SK-N-SH (cell line): Measurements from ENCODE around the gene PCDHGA1. TPM values are rescaled to one million over a fixed set of nuclear protein-coding genes. Genes with fewer than 3 reads are reported as not detected.

ENCODE experiments used
- CTCF ChIA-PET: fragments of 300-600, 350-600 bp; formaldehyde crosslinking; extraction: SDS; loops from one replicate; lab custom pipeline; 2021; lab: Yijun Ruan, JAX
- POLR2A ChIA-PET: fragments of 350-600 bp; sonication (Branson Sonifier 250); formaldehyde crosslinking; extraction: SDS; loops from one replicate; lab custom pipeline; 2020; ENCODE audit warnings: antibody characterized with exemption, inconsistent platforms; lab: Yijun Ruan, JAX
- DNase-seq: peaks from one replicate; pipeline ENCODE4 v3.0.0; 2012
- H2AFZ ChIP-seq: fragments of 200-600 bp; sonication (generic); 2 replicates; pipeline ENCODE4 v1.8.1; 2016; ENCODE audit warnings: antibody characterized with exemption, mild to moderate bottlenecking, low read depth
- H3F3A ChIP-seq: fragments of 200-600 bp; sonication (generic); replicated peaks from 2 replicates; pipeline ENCODE3; 2016; ENCODE audit warnings: antibody characterized with exemption, mild to moderate bottlenecking; ENCODE audit not compliant: insufficient read depth
- H3K27ac ChIP-seq, 2 experiments: fragments of 200-500 bp in 1 of 2; fragments of 200-600 bp in 1 of 2; sonication (Bioruptor generic) in 1 of 2; sonication (generic), shearing (Covaris generic) in 1 of 2; 2 replicates each; pipeline versions ENCODE4 v1.5.1 to v1.6.1; 2014 to 2016; ENCODE audit warnings: low read depth in 2 of 2, inconsistent platforms in 1 of 2, low read length in 1 of 2, mild to moderate bottlenecking in 1 of 2, mixed read lengths in 1 of 2
- H3K27me3 ChIP-seq: fragments of 200-600 bp; sonication (generic), shearing (Covaris generic); 2 replicates; pipeline ENCODE4 v1.6.1; 2016; ENCODE audit warnings: mixed run types; ENCODE audit not compliant: insufficient read depth
- H3K36me3 ChIP-seq, 2 experiments: fragments of 200-500 bp in 1 of 2; fragments of 200-600 bp in 1 of 2; sonication (Bioruptor generic) in 1 of 2; sonication (generic) in 1 of 2; replicated peaks in 1 of 2; 2 replicates each; pipeline versions ENCODE3 to v1.5.1; 2014 to 2016; ENCODE audit warnings: low read length in 1 of 2, mild to moderate bottlenecking in 1 of 2; ENCODE audit not compliant: insufficient read depth in 2 of 2, control insufficient read depth in 1 of 2
- H3K4me1 ChIP-seq, 2 experiments: fragments of 200-500 bp in 1 of 2; fragments of 200-600 bp in 1 of 2; sonication (Bioruptor generic) in 1 of 2; sonication (generic), shearing (Covaris generic) in 1 of 2; 2 replicates each; pipeline versions ENCODE4 v1.5.1 to v1.6.1; 2014 to 2016; ENCODE audit warnings: low read depth in 1 of 2, low read length in 1 of 2, mixed run types in 1 of 2; ENCODE audit not compliant: insufficient read depth in 2 of 2, control insufficient read depth in 1 of 2
- H3K4me2 ChIP-seq: fragments of 200-600 bp; sonication (generic), shearing (Covaris generic); 2 replicates; pipeline ENCODE4 v1.6.1; 2017; ENCODE audit warnings: mixed run types
- H3K4me3 ChIP-seq, 2 experiments: fragments of 200-500 bp in 1 of 2; fragments of 200-600 bp in 1 of 2; sonication (Bioruptor generic) in 1 of 2; sonication (generic), shearing (Covaris generic) in 1 of 2; 2 replicates each; pipeline versions ENCODE4 v1.5.1 to v1.8.1; 2014 to 2016; ENCODE audit warnings: low read depth in 2 of 2, inconsistent platforms in 1 of 2, low read length in 1 of 2, mild to moderate bottlenecking in 1 of 2, mixed read lengths in 1 of 2, moderate library complexity in 1 of 2
- H3K79me2 ChIP-seq: fragments of 200-600 bp; sonication (generic); 2 replicates; pipeline ENCODE4 v1.8.1; 2017; ENCODE audit warnings: mild to moderate bottlenecking; ENCODE audit not compliant: insufficient read depth
- H3K9ac ChIP-seq: fragments of 200-600 bp; sonication (generic); 2 replicates; pipeline ENCODE4 v1.6.1; 2017; ENCODE audit warnings: mixed run types
- H3K9me2 ChIP-seq: fragments of 200-600 bp; sonication (generic); 2 replicates; pipeline ENCODE4 v1.6.1; 2017; ENCODE audit warnings: mixed run types
- H3K9me3 ChIP-seq: fragments of 200-600 bp; sonication (generic); 2 replicates; pipeline ENCODE4 v1.6.1; 2017; ENCODE audit warnings: mixed run types, mild to moderate bottlenecking, moderate library complexity
- H4K20me1 ChIP-seq: fragments of 200-600 bp; sonication (generic); 2 replicates; pipeline ENCODE4 v1.6.1; 2017; ENCODE audit warnings: mild to moderate bottlenecking, mixed run types; ENCODE audit not compliant: insufficient read depth
- CHD2 ChIP-seq: fragments of 150-350 bp; IDR thresholded peaks from 2 replicates; pipeline ENCODE4 v1.6.1; 2018; ENCODE audit warnings: low read length; ENCODE audit not compliant: partially characterized antibody
- ELF1 ChIP-seq: IDR thresholded peaks from 2 replicates; pipeline ENCODE4 v1.4.0; 2012
- EP300 ChIP-seq, 2 experiments: IDR thresholded peaks; 2 replicates each; pipeline versions ENCODE4 v1.4.0 to v1.6.1; 2012; ENCODE audit warnings: borderline replicate concordance in 1 of 2, low read depth in 1 of 2, low read length in 1 of 2
- FOSL2 ChIP-seq: IDR thresholded peaks from 2 replicates; pipeline ENCODE4 v1.4.0; 2012; ENCODE audit warnings: low read depth, mild to moderate bottlenecking, moderate library complexity, borderline replicate concordance
- FOXJ3 ChIP-seq: sonication (generic); formaldehyde crosslinking; IDR thresholded peaks from 2 replicates; pipeline ENCODE4 v1.5.1; 2020; ENCODE audit warnings: mild to moderate bottlenecking, missing genetic modification reagents
- FOXM1 ChIP-seq: IDR thresholded peaks from 2 replicates; pipeline ENCODE4 v1.4.0; 2012; ENCODE audit warnings: low read depth, mild to moderate bottlenecking
- GABPA ChIP-seq: IDR thresholded peaks from 2 replicates; pipeline ENCODE4 v1.4.0; 2012; ENCODE audit warnings: low read depth, mild to moderate bottlenecking
- JUND ChIP-seq: IDR thresholded peaks from 2 replicates; pipeline ENCODE4 v1.4.0; 2012
- MEF2A ChIP-seq: IDR thresholded peaks from 2 replicates; pipeline ENCODE4 v1.4.0; 2012; ENCODE audit warnings: low read depth, borderline replicate concordance
- NFIC ChIP-seq: IDR thresholded peaks from 2 replicates; pipeline ENCODE4 v1.4.0; 2012; ENCODE audit warnings: borderline replicate concordance
- RXRA ChIP-seq: IDR thresholded peaks from 2 replicates; pipeline ENCODE4 v1.4.0; 2012; ENCODE audit warnings: low read depth, mild to moderate bottlenecking, borderline replicate concordance
- SMC3 ChIP-seq: IDR thresholded peaks from 2 replicates; pipeline ENCODE4 v1.6.1; 2012; ENCODE audit warnings: low read depth, low read length, improper control_type of control experiment
- TAF1 ChIP-seq: IDR thresholded peaks from 2 replicates; pipeline ENCODE4 v1.6.1; 2012; ENCODE audit warnings: low read depth, mild to moderate bottlenecking, low read length, moderate library complexity, borderline replicate concordance
- TCF12 ChIP-seq: IDR thresholded peaks from 2 replicates; pipeline ENCODE4 v1.4.0; 2012
- TEAD4 ChIP-seq: IDR thresholded peaks from 2 replicates; pipeline ENCODE4 v1.4.0; 2012; ENCODE audit warnings: mild to moderate bottlenecking, borderline replicate concordance; ENCODE audit not compliant: insufficient read depth
- USF1 ChIP-seq: IDR thresholded peaks from 2 replicates; pipeline ENCODE4 v1.4.0; 2012; ENCODE audit warnings: low read depth, borderline replicate concordance
- YY1 ChIP-seq: IDR thresholded peaks from 2 replicates; pipeline ENCODE4 v1.4.0; 2012; ENCODE audit warnings: low read depth, mild to moderate bottlenecking
- WGBS: methylation state at CpG from one replicate; pipeline ENCODE4 v1.1.6; 2017; ENCODE audit warnings: low lambda C conversion rate; 5-methylcytosine and 5-hydroxymethylcytosine counted together
- polyA plus RNA-seq, 3 experiments: library from polyadenylated mRNA; depleted of rRNA; stranded (reverse); fragments of >200 nt; gene quantifications; 2 replicates each; pipeline ENCODE4 v1.2.3, GENCODE V29; 2012
- TF ChIP-seq, protein P1 (sequence below): IDR thresholded peaks from 2 replicates; pipeline ENCODE4 v1.4.0; 2012; ENCODE audit warnings: low read depth
- TF ChIP-seq, protein P2 (sequence below): IDR thresholded peaks from 2 replicates; pipeline ENCODE4; 2012
- TF ChIP-seq, protein P3 (sequence below): IDR thresholded peaks from 2 replicates; pipeline ENCODE4 v1.6.1; 2012; ENCODE audit warnings: mild to moderate bottlenecking, low read depth, low read length, moderate library complexity
- TF ChIP-seq, protein P4 (sequence below): IDR thresholded peaks from 2 replicates; pipeline ENCODE4 v1.4.0; 2012; ENCODE audit warnings: low read depth, borderline replicate concordance

The PCDHGA1 gene
- polyA plus RNA-seq, 1 of the 3 experiments (the other 2 are of a cell fraction), result 1.2 TPM

- no peak for TF ChIP-seq USF1
- TF ChIP-seq CHD2, result no peak
- TF ChIP-seq FOXM1, result no peak
- no peak for TF ChIP-seq FOXJ3
Measured at GRCh38 chr5:141508440-141508797, 178.1 kb downstream of the PCDHGA1 start (continued).

DNA sequence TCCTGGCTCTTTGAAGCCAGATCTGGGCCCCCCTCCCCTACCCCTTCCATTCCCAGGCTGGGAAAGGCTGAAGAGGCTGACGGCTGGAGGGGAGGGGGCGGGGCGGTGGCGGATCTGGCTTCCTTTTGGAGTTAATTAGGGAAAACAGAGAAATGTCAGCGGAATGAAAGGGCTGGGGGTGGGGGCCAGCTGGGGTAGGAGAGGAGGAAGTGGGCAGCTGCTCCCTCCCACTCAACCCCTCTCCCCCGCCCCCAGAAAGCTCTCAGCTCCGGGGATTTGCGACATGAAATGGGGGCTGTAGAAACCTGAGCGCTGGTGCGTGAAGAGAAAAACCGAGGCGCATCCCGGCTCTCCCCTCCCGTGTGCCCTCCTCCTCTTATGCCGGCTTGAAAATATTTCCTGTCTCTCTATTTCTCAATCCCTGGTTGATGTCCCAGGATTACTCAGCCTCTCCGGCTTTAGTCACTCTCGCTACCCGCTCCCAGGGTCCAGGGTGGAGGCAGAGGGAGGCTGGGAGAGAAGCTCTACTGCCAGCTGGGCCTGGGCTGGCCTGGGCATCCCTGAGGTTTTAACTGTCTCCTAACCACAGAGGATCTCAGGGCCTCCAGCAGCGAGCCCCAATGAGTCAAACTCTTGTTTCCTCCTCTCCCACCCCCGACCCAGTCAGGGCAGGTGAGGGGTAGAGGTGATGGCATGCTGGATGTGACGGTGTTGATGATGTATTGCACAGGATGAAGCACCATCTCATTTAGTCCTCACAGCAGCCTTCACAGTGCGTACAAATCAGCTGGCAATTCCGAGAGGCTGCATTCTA is 178.7 kb downstream of the PCDHGA1 start:
- DNase-seq, result peak; percentile 90
- 26% methylated on average over 22 of the region's 23 CpGs for WGBS
- Histone ChIP-seq H3K36me3 (peaks cover 28 to 54% of the 10 kb centered on the region in 2 experiments), H3K9me3 (no peaks in the 10 kb centered on the region), H2AFZ (peak overlapping the region; percentile 10; the same call in 1 of the 2 replicates), H3K4me1 (peaks cover 54 to 55% of the 10 kb centered on the region in 2 experiments), H3K9ac (peak overlapping the region; percentile 84), H3K27ac (peak overlapping the region; percentile 98 to 99), H4K20me1 (no peaks in the 10 kb centered on the region), H3K79me2 (peaks cover 16% of the 10 kb centered on the region), H3K4me2 (peak overlapping the region; percentile 82), H3K4me3 (peak overlapping the region; percentile 24 to 57), H3K27me3 (no peaks in the 10 kb centered on the region), H3F3A (peaks cover 60% of the 10 kb centered on the region), H3K9me2 (no peaks in the 10 kb centered on the region)
- POLR2A ChIA-PET, result interaction anchor here (0.9 to 2.5 kb wide), 3 partner anchors 9 to 24 kb away, joined by 3 to 13 read pairs (median 3); partner anchors contain the start of gene PCDHGC4
- CTCF ChIA-PET, result interaction anchor here (0.8 to 8.5 kb wide), 11 partner anchors 9 to 126 kb away, joined by 3 to 75 read pairs (median 7); partner anchors contain the start of genes PCDHGA7, PCDHGB7, PCDHGC3 and PCDHGC4
- TF ChIP-seq, protein P1, sequence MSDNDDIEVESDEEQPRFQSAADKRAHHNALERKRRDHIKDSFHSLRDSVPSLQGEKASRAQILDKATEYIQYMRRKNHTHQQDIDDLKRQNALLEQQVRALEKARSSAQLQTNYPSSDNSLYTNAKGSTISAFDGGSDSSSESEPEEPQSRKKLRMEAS, result peak; percentile 85; the same call in 1 of the 2 replicates
- 0 out of 2 replicates have a peak, but pooled peaks have one; percentile 6 for TF ChIP-seq ELF1
- peak; percentile 76; the same call in 1 of the 2 replicates for TF ChIP-seq FOSL2
- TF ChIP-seq TEAD4, result peak; percentile 13; the same call in 1 of the 2 replicates
- peak; percentile 85 for TF ChIP-seq TCF12
- TF ChIP-seq FOXM1, result no peak
- TF ChIP-seq JUND, result peak; percentile 69
- TF ChIP-seq TAF1, result 0 out of 2 replicates have a peak, but pooled peaks have one; percentile 25
- no peak; the same call in 1 of the 2 replicates for TF ChIP-seq YY1
- TF ChIP-seq, protein P2, sequence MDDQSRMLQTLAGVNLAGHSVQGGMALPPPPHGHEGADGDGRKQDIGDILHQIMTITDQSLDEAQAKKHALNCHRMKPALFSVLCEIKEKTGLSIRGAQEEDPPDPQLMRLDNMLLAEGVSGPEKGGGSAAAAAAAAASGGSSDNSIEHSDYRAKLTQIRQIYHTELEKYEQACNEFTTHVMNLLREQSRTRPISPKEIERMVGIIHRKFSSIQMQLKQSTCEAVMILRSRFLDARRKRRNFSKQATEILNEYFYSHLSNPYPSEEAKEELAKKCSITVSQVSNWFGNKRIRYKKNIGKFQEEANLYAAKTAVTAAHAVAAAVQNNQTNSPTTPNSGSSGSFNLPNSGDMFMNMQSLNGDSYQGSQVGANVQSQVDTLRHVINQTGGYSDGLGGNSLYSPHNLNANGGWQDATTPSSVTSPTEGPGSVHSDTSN, result peak; percentile 39
- TF ChIP-seq NFIC, result peak; percentile 67; the same call in 1 of the 2 replicates
- 0 out of 2 replicates have a peak, but pooled peaks have one; percentile 2 for TF ChIP-seq SMC3
- TF ChIP-seq, protein P3, sequence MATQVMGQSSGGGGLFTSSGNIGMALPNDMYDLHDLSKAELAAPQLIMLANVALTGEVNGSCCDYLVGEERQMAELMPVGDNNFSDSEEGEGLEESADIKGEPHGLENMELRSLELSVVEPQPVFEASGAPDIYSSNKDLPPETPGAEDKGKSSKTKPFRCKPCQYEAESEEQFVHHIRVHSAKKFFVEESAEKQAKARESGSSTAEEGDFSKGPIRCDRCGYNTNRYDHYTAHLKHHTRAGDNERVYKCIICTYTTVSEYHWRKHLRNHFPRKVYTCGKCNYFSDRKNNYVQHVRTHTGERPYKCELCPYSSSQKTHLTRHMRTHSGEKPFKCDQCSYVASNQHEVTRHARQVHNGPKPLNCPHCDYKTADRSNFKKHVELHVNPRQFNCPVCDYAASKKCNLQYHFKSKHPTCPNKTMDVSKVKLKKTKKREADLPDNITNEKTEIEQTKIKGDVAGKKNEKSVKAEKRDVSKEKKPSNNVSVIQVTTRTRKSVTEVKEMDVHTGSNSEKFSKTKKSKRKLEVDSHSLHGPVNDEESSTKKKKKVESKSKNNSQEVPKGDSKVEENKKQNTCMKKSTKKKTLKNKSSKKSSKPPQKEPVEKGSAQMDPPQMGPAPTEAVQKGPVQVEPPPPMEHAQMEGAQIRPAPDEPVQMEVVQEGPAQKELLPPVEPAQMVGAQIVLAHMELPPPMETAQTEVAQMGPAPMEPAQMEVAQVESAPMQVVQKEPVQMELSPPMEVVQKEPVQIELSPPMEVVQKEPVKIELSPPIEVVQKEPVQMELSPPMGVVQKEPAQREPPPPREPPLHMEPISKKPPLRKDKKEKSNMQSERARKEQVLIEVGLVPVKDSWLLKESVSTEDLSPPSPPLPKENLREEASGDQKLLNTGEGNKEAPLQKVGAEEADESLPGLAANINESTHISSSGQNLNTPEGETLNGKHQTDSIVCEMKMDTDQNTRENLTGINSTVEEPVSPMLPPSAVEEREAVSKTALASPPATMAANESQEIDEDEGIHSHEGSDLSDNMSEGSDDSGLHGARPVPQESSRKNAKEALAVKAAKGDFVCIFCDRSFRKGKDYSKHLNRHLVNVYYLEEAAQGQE, result no peak
- TF ChIP-seq GABPA, result peak; percentile 30; the same call in 1 of the 2 replicates
- TF ChIP-seq, protein P4, sequence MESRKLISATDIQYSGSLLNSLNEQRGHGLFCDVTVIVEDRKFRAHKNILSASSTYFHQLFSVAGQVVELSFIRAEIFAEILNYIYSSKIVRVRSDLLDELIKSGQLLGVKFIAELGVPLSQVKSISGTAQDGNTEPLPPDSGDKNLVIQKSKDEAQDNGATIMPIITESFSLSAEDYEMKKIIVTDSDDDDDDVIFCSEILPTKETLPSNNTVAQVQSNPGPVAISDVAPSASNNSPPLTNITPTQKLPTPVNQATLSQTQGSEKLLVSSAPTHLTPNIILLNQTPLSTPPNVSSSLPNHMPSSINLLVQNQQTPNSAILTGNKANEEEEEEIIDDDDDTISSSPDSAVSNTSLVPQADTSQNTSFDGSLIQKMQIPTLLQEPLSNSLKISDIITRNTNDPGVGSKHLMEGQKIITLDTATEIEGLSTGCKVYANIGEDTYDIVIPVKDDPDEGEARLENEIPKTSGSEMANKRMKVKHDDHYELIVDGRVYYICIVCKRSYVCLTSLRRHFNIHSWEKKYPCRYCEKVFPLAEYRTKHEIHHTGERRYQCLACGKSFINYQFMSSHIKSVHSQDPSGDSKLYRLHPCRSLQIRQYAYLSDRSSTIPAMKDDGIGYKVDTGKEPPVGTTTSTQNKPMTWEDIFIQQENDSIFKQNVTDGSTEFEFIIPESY, result no peak
- 0 out of 2 replicates have a peak, but pooled peaks have one; percentile 35 for TF ChIP-seq MEF2A
- TF ChIP-seq RXRA, result peak; percentile 51; the same call in 1 of the 2 replicates
- TF ChIP-seq USF1, result no peak
- peak; percentile 39 to 77; a peak in 1 of 4 replicates for TF ChIP-seq EP300 (IDR thresholded peaks at IDR 0.05; ENCODE audit: borderline replicate concordance in 1 of 2, low read depth in 1 of 2, low read length in 1 of 2)
